Aorta (tissue), 5 donors: ENCODE data around the gene PLAAT4. TPM values are rescaled to one million over a fixed set of nuclear protein-coding genes. Genes with fewer than 3 reads are reported as not detected.
"Not testable (repeated sequence)": the region's sequence is repeated elsewhere in the genome, so short reads cannot be mapped to it uniquely, and the experiment has no call there.

Source experiments
- ATAC-seq: fragments of 200-7000 bp; cut with Tn5 transposase; one replicate; pipeline ENCODE4 v1.9.1; 2022; ENCODE audit warnings: moderate library complexity; ENCODE audit not compliant: low FRiP score
- DNase-seq, 2 donors: peaks; one replicate each; pipeline ENCODE4 v3.0.0-alpha.2; 2020
- H3K27ac ChIP-seq, 2 donors: one replicate each; pipeline ENCODE4 v1.5.1; 2013; ENCODE audit warnings: low read length in 2 of 2, mild to moderate bottlenecking in 2 of 2, moderate library complexity in 2 of 2, control low read depth in 1 of 2, inconsistent platforms in 1 of 2, low read depth in 1 of 2
- H3K27me3 ChIP-seq, 2 donors: one replicate each; pipeline ENCODE4 v1.6.1; 2013; ENCODE audit warnings: control low read depth in 1 of 2, low read length in 1 of 2, mild to moderate bottlenecking in 1 of 2, moderate library complexity in 1 of 2; ENCODE audit not compliant: insufficient read depth in 2 of 2, control insufficient read depth in 1 of 2
- H3K36me3 ChIP-seq, 2 donors: one replicate each; pipeline ENCODE4 v1.6.1; 2013; ENCODE audit warnings: control low read depth in 1 of 2, low read length in 1 of 2, mild to moderate bottlenecking in 1 of 2; ENCODE audit not compliant: insufficient read depth in 2 of 2, control insufficient read depth in 1 of 2
- H3K4me1 ChIP-seq, 2 donors: one replicate each; pipeline ENCODE4 v1.6.1; 2013; ENCODE audit warnings: low read length in 2 of 2, control low read depth in 1 of 2, mild to moderate bottlenecking in 1 of 2, moderate library complexity in 1 of 2; ENCODE audit not compliant: insufficient read depth in 2 of 2, control insufficient read depth in 1 of 2
- H3K4me3 ChIP-seq, 2 donors: one replicate each; pipeline ENCODE4 v1.5.1; 2013; ENCODE audit warnings: low read length in 2 of 2, control low read depth in 1 of 2, mild to moderate bottlenecking in 1 of 2
- H3K9me3 ChIP-seq: one replicate; pipeline ENCODE4 v1.6.1; 2013; ENCODE audit warnings: mild to moderate bottlenecking, low read length; ENCODE audit not compliant: control insufficient read depth
- WGBS, 2 donors: extraction: QIAGEN DNeasy Blood & Tissue Kit; methylation state at CpG; one replicate each; pipeline ENCODE4 v1.1.7; 2013; 5-methylcytosine and 5-hydroxymethylcytosine counted together
- intact Hi-C, 2 donors: fragments of 100-400 bp; cut with DNase I; formaldehyde crosslinking; loops; one replicate each; pipeline versions ENCODE4 v1.14.2 to v1.15.0; 2022
- polyA plus RNA-seq, 2 donors: library from polyadenylated mRNA; stranded (reverse); fragments of 200-250 nt; gene quantifications; one replicate each; pipeline ENCODE4 v1.2.3, GENCODE V29; 2013
- total RNA-seq, 2 donors: library from RNA; stranded (reverse); fragmentation: NEBNext Ultra II Directional; extraction: Animal tissue kit (Norgen Biotek cat#: 25700); gene quantifications; one replicate each; pipeline ENCODE4 v1.2.1, GENCODE V29; 2021
- donor health status: healthy with polysubstance abuse.
- donor health status: Bipolar disorder and iron deficiency.
- donor health status: DM: no; HTN: no; CAD: no.
- donor health status: DM: no; HTN: no; CAD: no.
- donor health status: DM: yes; HTN: yes; CAD: no.

PLAAT4 gene
- total and polyA plus RNA-seq, 4 donors: 12.4 to 54.3 (median 36.5) TPM

DNA sequence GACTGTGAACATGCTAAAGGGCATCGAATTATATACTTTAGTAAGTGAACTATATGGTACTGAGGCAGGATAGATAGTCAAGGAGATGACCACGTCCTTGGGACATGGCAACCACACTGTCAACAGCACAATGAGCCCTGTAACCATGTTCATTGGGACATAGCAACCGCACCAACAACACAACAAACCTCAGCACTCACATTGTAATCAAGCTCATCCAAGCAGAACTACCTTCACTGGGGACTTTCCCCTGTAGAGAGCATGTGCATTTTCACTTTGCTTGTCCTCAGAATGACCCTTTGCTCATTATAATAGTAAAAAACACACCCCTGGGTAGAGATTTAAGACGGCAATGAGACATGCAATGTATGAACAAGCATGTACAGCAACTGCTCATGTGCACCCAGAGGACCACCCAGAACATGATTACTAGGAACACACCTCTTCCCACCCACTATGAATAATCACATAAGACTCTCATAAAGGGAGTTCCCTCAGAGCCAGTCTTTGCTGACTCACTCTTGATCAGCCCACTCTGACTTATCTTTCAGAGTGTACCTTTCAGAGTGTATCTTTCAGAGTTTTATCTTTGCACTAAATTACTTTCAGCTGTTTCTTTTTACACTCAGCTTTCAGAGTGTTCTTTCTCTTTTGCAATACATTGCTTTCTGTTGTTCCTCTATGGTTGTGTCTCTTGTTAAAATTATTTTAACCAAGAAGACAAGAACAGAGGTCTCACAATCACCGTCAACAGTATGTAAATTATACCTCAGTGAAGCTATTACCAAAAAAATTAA, 30.6 kb downstream of the PLAAT4 start:
- Histone ChIP-seq H3K4me1 (no peaks in the 10 kb centered on the region), H3K27ac (no peak overlapping the region), H3K27me3 (no peaks in the 10 kb centered on the region), H3K36me3 (no peaks in the 10 kb centered on the region), H3K9me3 (no peaks in the 10 kb centered on the region), H3K4me3 (no peak overlapping the region)
- intact Hi-C loops: no loop called here
- no peak for DNase-seq
- WGBS, 2 donors: 59 to 68% methylated on average over 5 of the region's 5 CpGs
- peak; percentile 63 for ATAC-seq

DNA sequence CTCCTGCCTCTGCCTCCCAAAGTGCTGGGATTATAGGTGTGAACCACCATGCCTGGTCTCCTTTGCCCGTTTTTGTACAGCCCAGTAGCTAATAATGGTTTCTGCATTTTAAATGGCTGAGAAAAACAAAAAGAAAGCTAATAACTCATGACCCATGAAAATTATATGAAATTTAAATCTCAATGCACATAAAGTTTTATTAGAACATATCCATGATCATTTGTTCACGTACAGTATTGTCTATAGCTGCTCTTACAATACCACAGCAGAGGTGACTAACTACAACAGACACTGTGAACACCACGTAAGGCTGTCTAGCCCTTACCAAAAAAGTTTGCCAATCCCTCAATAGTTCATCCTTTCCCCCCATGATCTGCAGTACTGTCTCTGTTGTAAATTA, 33.0 kb downstream of the PLAAT4 start:
- peaks cover 0 to 1% of the 10 kb centered on the region in 2 donors for H3K36me3 ChIP-seq
- no peak overlapping the region for H3K27ac ChIP-seq
- intact Hi-C loops: no loop called here
- ATAC-seq: no peak
- no peak for DNase-seq
- WGBS, 2 donors: 94% methylated on average over 3 of the region's 3 CpGs
- no peak overlapping the region for H3K4me3 ChIP-seq
- H3K4me1 ChIP-seq: no peaks in the 10 kb centered on the region
- H3K27me3 ChIP-seq: no peaks in the 10 kb centered on the region
- no peaks in the 10 kb centered on the region for H3K9me3 ChIP-seq

- WGBS, 2 donors: 57 to 76% methylated on average over 3 of the region's 3 CpGs
- Histone ChIP-seq H3K4me3 (no peak overlapping the region), H3K36me3 (peaks cover 0 to 1% of the 10 kb centered on the region in 2 donors), H3K27me3 (no peaks in the 10 kb centered on the region), H3K9me3 (no peaks in the 10 kb centered on the region), H3K4me1 (no peaks in the 10 kb centered on the region), H3K27ac (no peak overlapping the region)
- DNase-seq (no peak), ATAC-seq (no peak)
- intact Hi-C loops: loop anchor here in 1 of 2 donors (5.0 kb wide), 1 partner anchor 35 kb away; the partner anchor contains the start of gene PLAAT4
Observed at GRCh38 chr11:63572026-63572688, 35.5 kb downstream of the PLAAT4 start.

- intact Hi-C loops: loop anchor here in 1 of 2 donors (5.0 kb wide), 1 partner anchor 37 kb away; the partner anchor contains the start of gene PLAAT4
- ATAC-seq (peak; percentile 80), DNase-seq (no peak)
- peaks cover 0 to 1% of the 10 kb centered on the region in 2 donors for H3K36me3 ChIP-seq
- 77 to 82% methylated on average over 15 of the region's 15 CpGs for WGBS, 2 donors
- no peaks in the 10 kb centered on the region for H3K9me3 ChIP-seq
- H3K4me1 ChIP-seq: no peaks in the 10 kb centered on the region
- H3K4me3 ChIP-seq: no peak overlapping the region
- no peak overlapping the region for H3K27ac ChIP-seq
- no peaks in the 10 kb centered on the region for H3K27me3 ChIP-seq
Observed at GRCh38 chr11:63573881-63574855, 37.6 kb downstream of the PLAAT4 start.

DNA sequence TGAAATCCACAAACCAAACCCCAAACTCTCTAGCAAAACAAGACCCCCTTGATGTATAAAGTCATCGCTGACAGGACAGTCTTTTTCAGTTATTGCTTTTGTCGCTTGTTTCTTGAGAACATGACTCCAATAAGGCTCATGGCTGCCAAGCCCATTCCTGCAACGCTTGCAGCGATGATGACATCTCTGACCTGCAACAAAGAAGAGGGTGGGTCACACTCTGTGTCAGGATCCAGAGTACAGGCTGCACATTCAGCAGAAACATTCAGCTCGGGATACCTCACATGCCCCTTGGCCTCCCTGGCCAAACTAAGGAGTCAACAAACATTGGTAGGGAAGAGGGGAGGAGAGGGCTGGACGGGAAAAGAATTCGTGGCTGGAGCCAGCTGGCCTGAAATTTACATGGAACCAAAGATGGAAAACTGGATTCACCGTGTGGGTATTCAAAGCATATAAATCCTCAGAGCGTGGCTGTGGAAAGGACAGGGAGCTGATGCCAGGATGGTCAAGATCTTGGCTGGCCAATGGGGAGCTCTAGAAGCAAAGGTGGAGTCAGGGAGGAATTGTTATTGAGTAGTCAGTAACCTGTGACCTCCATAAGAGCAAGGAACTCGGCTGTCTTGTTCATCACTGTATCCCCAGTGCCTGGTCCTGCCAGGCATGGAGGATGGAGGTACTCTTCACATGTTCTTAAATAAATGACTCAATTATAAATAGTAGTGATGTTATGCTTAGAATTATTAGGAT, 38.4 kb downstream of the PLAAT4 start:
- Histone ChIP-seq H3K4me3 (no peak overlapping the region), H3K36me3 (peaks cover 0 to 1% of the 10 kb centered on the region in 2 donors), H3K27ac (peak overlapping the region in 1 of 2 donors; percentile 13), H3K4me1 (no peaks in the 10 kb centered on the region), H3K27me3 (no peaks in the 10 kb centered on the region), H3K9me3 (no peaks in the 10 kb centered on the region)
- peak; percentile 66 to 79 for DNase-seq
- 26 to 27% methylated on average over 10 of the region's 10 CpGs for WGBS, 2 donors
- intact Hi-C loops: loop anchor here in 1 of 2 donors (5.0 kb wide), 1 partner anchor 38 kb away; the partner anchor contains the start of gene PLAAT4
- peak; percentile 88 for ATAC-seq

DNA sequence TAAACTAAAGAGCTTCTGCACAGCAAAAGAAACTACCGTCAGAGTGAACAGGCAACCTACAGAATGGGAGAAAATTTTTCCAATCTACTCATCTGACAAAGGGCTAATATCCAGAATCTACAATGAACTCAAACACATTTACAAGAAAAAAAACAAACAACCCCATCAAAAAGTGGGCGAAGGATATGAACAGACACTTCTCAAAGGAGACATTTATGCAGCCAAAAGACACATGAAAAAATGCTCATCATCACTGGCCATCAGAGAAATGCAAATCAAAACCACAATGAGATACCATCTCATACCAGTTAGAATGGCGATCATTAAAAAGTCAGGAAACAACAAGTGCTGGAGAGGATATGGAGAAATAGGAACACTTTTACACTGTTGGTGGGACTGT, 42.3 kb downstream of the PLAAT4 start:
- intact Hi-C loops, ATAC-seq: not testable (repeated sequence)

DNA sequence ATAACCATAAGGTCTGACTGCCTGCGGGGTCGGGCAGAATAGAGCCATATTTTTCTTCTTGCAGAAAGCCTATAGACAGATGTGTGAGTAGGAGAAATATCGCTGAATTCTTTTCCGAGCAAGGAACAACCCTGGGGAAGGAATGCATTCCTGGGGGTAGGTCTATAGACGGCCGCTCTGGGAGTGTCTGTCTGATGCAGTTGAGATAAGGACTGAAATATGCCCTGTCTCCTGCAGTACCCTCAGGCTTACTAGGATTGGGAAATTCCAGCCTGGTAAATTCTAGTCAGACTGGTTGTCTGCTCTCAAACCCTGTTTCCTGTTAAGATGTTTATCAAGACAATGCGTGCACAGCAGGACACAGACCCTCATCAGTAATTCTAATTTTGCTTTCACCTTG, 44.6 kb downstream of the PLAAT4 start:
- H3K4me3 ChIP-seq, ATAC-seq, DNase-seq, H3K4me1 ChIP-seq, H3K27me3 ChIP-seq, H3K36me3 ChIP-seq, H3K9me3 ChIP-seq, H3K27ac ChIP-seq: not testable (repeated sequence)
- 79 to 82% methylated on average over 7 of the region's 7 CpGs for WGBS, 2 donors
- intact Hi-C loops: loop anchor here in 1 of 2 donors (10.0 kb wide), 1 partner anchor 64 kb away; no protein-coding TSS in a partner anchor

More for the DNA sequence above, 42.3 kb downstream of the PLAAT4 start:
- not testable (repeated sequence) for H3K4me3 ChIP-seq, DNase-seq, H3K4me1 ChIP-seq, H3K36me3 ChIP-seq, H3K9me3 ChIP-seq, H3K27me3 ChIP-seq, H3K27ac ChIP-seq
- WGBS, 2 donors: 89 to 91% methylated on average over 2 of the region's 3 CpGs

- H3K27ac ChIP-seq: no peak overlapping the region
- H3K27me3 ChIP-seq: no peaks in the 10 kb centered on the region
- DNase-seq: no peak
- H3K36me3 ChIP-seq: peaks cover 0 to 4% of the 10 kb centered on the region in 2 donors
- H3K4me3 ChIP-seq: no peak overlapping the region
- intact Hi-C loops: loop anchor here in 1 of 2 donors (10.0 kb wide), 1 partner anchor 61 kb away; no protein-coding TSS in a partner anchor
- H3K4me1 ChIP-seq: no peaks in the 10 kb centered on the region
- no peak for ATAC-seq
- peaks cover 2% of the 10 kb centered on the region for H3K9me3 ChIP-seq
Observed at GRCh38 chr11:63583357-63583677, 46.7 kb downstream of the PLAAT4 start.
